Activated gamma-delta T cell (primary cell): ENCODE results near the gene PTPRE.

Experiments
- DNase-seq: peaks from one replicate; lab custom pipeline; 2025; lab: John Stamatoyannopoulos, UW

Gene PTPRE

GRCh38 chr10:128060341-128061250 lies 153.7 kb downstream of the PTPRE start:
- no peak for DNase-seq

GRCh38 chr10:128061306-128062300 lies 154.7 kb downstream of the PTPRE start:
- DNase-seq, result no peak

- no peak for DNase-seq
Measured at GRCh38 chr10:128062331-128062880, 155.5 kb downstream of the PTPRE start.

GRCh38 chr10:128062881-128063563 lies 156.1 kb downstream of the PTPRE start:
- DNase-seq, result no peak

GRCh38 chr10:128063736-128064107 lies 156.8 kb downstream of the PTPRE start:
- no peak for DNase-seq

- no peak for DNase-seq
Measured at GRCh38 chr10:128064108-128064969, 157.4 kb downstream of the PTPRE start.

GRCh38 chr10:128064970-128065580 lies 158.2 kb downstream of the PTPRE start:
- DNase-seq, result peak; percentile 29

GRCh38 chr10:128065881-128066534 lies 159.1 kb downstream of the PTPRE start:
- DNase-seq, result no peak

- DNase-seq, result no peak
Measured at GRCh38 chr10:128066870-128067382, 160.0 kb downstream of the PTPRE start.

GRCh38 chr10:128067691-128068397 lies 160.9 kb downstream of the PTPRE start:
- DNase-seq, result no peak

- no peak for DNase-seq
Measured at GRCh38 chr10:128068398-128069285, 161.7 kb downstream of the PTPRE start.

- DNase-seq, result no peak
Measured at GRCh38 chr10:128069351-128070051, 162.6 kb downstream of the PTPRE start.

- DNase-seq, result no peak
Measured at GRCh38 chr10:128070161-128070560, 163.3 kb downstream of the PTPRE start.

GRCh38 chr10:128070721-128071416 lies 164.0 kb downstream of the PTPRE start:
- no peak for DNase-seq

- DNase-seq, result no peak
Measured at GRCh38 chr10:128071417-128071782, 164.5 kb downstream of the PTPRE start.

GRCh38 chr10:128072046-128072445 lies 165.1 kb downstream of the PTPRE start:
- no peak for DNase-seq
